ENCODE measurements around the gene C16orf74. TPM values are rescaled to one million over a fixed set of nuclear protein-coding genes. Genes with fewer than 3 reads are reported as not detected.

The C16orf74 gene
- total and polyA plus RNA-seq, 2 of the 13 experiments (the other 11 are each of a cell fraction or from before 2014, with no cell fraction given): 0.13 to 0.29 TPM

DNA sequence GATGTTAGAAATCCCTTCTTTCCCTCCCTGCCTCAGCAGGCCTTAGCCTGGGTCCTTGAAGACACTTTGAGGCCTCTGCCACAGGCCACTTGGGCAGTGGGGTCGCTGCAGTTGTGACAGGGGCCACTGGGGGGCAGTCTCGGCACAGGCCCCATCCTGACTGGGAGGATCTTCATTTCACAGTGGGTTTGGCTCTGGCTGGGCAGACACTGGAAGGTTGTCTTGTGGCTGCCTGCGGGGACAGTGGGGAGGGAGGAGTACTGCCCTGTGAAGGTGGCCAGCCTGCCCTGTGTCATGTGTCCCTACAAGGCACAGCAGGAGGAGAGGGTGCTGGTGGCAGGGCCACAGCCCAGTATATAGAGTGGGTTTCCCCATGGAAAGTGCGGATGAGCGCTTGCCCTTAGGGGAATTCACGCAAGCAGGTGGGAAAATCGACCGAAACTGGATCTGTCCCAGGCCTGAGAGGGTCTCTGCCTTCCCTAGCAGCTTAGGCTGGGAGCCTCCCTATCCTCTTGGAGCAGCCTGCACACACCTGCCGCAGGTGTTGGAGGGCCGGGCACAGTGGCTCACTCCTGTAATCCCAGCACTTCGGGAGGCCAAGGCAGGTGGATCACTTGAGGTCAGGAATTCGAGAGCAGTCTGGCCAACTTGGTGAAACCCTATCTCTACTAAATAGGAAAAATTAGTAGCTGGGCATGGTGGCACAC is 90.9 kb downstream of the C16orf74 start (continued):
- TF ChIP-seq, protein P1, sequence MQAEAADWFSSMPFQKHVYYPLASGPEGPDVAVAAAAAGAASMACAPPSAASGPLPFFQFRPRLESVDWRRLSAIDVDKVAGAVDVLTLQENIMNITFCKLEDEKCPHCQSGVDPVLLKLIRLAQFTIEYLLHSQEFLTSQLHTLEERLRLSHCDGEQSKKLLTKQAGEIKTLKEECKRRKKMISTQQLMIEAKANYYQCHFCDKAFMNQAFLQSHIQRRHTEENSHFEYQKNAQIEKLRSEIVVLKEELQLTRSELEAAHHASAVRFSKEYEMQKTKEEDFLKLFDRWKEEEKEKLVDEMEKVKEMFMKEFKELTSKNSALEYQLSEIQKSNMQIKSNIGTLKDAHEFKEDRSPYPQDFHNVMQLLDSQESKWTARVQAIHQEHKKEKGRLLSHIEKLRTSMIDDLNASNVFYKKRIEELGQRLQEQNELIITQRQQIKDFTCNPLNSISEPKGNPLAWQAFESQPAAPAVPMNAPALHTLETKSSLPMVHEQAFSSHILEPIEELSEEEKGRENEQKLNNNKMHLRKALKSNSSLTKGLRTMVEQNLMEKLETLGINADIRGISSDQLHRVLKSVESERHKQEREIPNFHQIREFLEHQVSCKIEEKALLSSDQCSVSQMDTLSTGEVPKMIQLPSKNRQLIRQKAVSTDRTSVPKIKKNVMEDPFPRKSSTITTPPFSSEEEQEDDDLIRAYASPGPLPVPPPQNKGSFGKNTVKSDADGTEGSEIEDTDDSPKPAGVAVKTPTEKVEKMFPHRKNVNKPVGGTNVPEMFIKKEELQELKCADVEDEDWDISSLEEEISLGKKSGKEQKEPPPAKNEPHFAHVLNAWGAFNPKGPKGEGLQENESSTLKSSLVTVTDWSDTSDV (CRISPR knock-in tag; IDR thresholded peaks at IDR 0.05): peak; percentile 39; the same call in 1 of the 2 replicates
- TF ChIP-seq, protein P2, sequence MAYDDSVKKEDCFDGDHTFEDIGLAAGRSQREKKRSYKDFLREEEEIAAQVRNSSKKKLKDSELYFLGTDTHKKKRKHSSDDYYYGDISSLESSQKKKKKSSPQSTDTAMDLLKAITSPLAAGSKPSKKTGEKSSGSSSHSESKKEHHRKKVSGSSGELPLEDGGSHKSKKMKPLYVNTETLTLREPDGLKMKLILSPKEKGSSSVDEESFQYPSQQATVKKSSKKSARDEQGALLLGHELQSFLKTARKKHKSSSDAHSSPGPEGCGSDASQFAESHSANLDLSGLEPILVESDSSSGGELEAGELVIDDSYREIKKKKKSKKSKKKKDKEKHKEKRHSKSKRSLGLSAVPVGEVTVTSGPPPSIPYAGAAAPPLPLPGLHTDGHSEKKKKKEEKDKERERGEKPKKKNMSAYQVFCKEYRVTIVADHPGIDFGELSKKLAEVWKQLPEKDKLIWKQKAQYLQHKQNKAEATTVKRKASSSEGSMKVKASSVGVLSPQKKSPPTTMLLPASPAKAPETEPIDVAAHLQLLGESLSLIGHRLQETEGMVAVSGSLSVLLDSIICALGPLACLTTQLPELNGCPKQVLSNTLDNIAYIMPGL (CRISPR knock-in tag; IDR thresholded peaks at IDR 0.05; ENCODE audit: borderline replicate concordance in 1 of 2, low read depth in 1 of 2): 0 out of 4 replicates have a peak, but pooled peaks of 1 of the 2 experiments have one; percentile 28
- no peak for TF ChIP-seq EP300 (IDR thresholded peaks at IDR 0.05; ENCODE audit: low read depth in 2 of 2, low read length in 2 of 2)
- 0 out of 2 replicates have a peak, but pooled peaks have one; percentile 44 for TF ChIP-seq EP300 (CRISPR knock-in tag; IDR thresholded peaks at IDR 0.05; ENCODE audit: borderline replicate concordance)
- TF ChIP-seq, protein P3, sequence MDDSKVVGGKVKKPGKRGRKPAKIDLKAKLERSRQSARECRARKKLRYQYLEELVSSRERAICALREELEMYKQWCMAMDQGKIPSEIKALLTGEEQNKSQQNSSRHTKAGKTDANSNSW (CRISPR knock-in tag; IDR thresholded peaks at IDR 0.05; ENCODE audit: borderline replicate concordance): no peak
- TF ChIP-seq ZZZ3 (CRISPR knock-in tag; IDR thresholded peaks at IDR 0.05; ENCODE audit: borderline replicate concordance): no peak
- peak; percentile 74 for TF ChIP-seq RAD21 (CRISPR knock-in tag; IDR thresholded peaks at IDR 0.05)
- no peak for TF ChIP-seq FOSL1 (CRISPR knock-in tag; IDR thresholded peaks at IDR 0.05; ENCODE audit: borderline replicate concordance)
- peak; percentile 55; the same call in 1 of the 2 replicates for TF ChIP-seq ZFX (CRISPR knock-in tag; IDR thresholded peaks at IDR 0.05; ENCODE audit: low read depth)
- no peak for TF ChIP-seq DNMT3B (CRISPR knock-in tag; conservative IDR thresholded peaks at IDR 0.05)
- TF ChIP-seq KDM3A (CRISPR knock-in tag; IDR thresholded peaks at IDR 0.05; ENCODE audit: low read depth): 0 out of 2 replicates have a peak, but pooled peaks have one; percentile 37
- TF ChIP-seq ZNF143 (CRISPR knock-in tag; IDR thresholded peaks at IDR 0.05): no peak
- TF ChIP-seq ZNF225 (CRISPR knock-in tag; IDR thresholded peaks at IDR 0.05): peak; percentile 37; the same call in 1 of the 2 replicates
- TF ChIP-seq GLI4 (CRISPR knock-in tag; IDR thresholded peaks at IDR 0.05; ENCODE audit: borderline replicate concordance): no peak
- no peak for TF ChIP-seq TSC22D2 (CRISPR knock-in tag; IDR thresholded peaks at IDR 0.05; ENCODE audit: borderline replicate concordance)
- TF ChIP-seq, protein P4, sequence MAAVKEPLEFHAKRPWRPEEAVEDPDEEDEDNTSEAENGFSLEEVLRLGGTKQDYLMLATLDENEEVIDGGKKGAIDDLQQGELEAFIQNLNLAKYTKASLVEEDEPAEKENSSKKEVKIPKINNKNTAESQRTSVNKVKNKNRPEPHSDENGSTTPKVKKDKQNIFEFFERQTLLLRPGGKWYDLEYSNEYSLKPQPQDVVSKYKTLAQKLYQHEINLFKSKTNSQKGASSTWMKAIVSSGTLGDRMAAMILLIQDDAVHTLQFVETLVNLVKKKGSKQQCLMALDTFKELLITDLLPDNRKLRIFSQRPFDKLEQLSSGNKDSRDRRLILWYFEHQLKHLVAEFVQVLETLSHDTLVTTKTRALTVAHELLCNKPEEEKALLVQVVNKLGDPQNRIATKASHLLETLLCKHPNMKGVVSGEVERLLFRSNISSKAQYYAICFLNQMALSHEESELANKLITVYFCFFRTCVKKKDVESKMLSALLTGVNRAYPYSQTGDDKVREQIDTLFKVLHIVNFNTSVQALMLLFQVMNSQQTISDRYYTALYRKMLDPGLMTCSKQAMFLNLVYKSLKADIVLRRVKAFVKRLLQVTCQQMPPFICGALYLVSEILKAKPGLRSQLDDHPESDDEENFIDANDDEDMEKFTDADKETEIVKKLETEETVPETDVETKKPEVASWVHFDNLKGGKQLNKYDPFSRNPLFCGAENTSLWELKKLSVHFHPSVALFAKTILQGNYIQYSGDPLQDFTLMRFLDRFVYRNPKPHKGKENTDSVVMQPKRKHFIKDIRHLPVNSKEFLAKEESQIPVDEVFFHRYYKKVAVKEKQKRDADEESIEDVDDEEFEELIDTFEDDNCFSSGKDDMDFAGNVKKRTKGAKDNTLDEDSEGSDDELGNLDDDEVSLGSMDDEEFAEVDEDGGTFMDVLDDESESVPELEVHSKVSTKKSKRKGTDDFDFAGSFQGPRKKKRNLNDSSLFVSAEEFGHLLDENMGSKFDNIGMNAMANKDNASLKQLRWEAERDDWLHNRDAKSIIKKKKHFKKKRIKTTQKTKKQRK (IDR thresholded peaks at IDR 0.05; ENCODE audit: low read length): no peak
- TF ChIP-seq, protein P5, sequence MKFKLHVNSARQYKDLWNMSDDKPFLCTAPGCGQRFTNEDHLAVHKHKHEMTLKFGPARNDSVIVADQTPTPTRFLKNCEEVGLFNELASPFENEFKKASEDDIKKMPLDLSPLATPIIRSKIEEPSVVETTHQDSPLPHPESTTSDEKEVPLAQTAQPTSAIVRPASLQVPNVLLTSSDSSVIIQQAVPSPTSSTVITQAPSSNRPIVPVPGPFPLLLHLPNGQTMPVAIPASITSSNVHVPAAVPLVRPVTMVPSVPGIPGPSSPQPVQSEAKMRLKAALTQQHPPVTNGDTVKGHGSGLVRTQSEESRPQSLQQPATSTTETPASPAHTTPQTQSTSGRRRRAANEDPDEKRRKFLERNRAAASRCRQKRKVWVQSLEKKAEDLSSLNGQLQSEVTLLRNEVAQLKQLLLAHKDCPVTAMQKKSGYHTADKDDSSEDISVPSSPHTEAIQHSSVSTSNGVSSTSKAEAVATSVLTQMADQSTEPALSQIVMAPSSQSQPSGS (CRISPR knock-in tag; IDR thresholded peaks at IDR 0.05): 0 out of 2 replicates have a peak, but pooled peaks have one; percentile 31
